Hypothalamus (tissue), 51 donors: Measurements from ENCODE around the gene USP12.
"Not testable (repeated sequence)": the region's sequence is repeated elsewhere in the genome, so short reads cannot be mapped to it uniquely, and the experiment has no call there.

Experiments used
- DNase-seq, 51 donors: peaks; one replicate each; lab custom pipeline; 2025; lab: John Stamatoyannopoulos, UW

USP12 gene

GRCh38 chr13:27081893-27082679 lies 89.5 kb downstream of the USP12 start:
- no peak for DNase-seq

GRCh38 chr13:27080018-27080948 lies 91.3 kb downstream of the USP12 start:
- DNase-seq = no peak

- DNase-seq = no peak
Observed at GRCh38 chr13:27079421-27079958, 92.1 kb downstream of the USP12 start.

- no peak for DNase-seq
Observed at GRCh38 chr13:27077451-27077850, 94.2 kb downstream of the USP12 start.

- no peak for DNase-seq
Observed at GRCh38 chr13:27076421-27076820, 95.2 kb downstream of the USP12 start.

- DNase-seq = no peak
Observed at GRCh38 chr13:27073186-27073585, 98.4 kb downstream of the USP12 start.

GRCh38 chr13:27066123-27066522 lies 105.5 kb downstream of the USP12 start:
- not testable (repeated sequence) for DNase-seq

GRCh38 chr13:27065582-27065981 lies 106.0 kb downstream of the USP12 start:
- DNase-seq = no peak

- no peak for DNase-seq
Observed at GRCh38 chr13:27064252-27064995, 107.2 kb downstream of the USP12 start.

GRCh38 chr13:27057817-27058216 lies 113.8 kb downstream of the USP12 start:
- no peak for DNase-seq

GRCh38 chr13:27055526-27055925 lies 116.1 kb downstream of the USP12 start:
- no peak for DNase-seq

- DNase-seq = no peak
Observed at GRCh38 chr13:27054760-27055159, 116.9 kb downstream of the USP12 start.

GRCh38 chr13:27053902-27054595 lies 117.6 kb downstream of the USP12 start:
- DNase-seq = peak in 1 of 51 donors; percentile 20

GRCh38 chr13:27053210-27053884 lies 118.3 kb downstream of the USP12 start:
- no peak for DNase-seq

- no peak for DNase-seq
Observed at GRCh38 chr13:27052551-27053208, 118.9 kb downstream of the USP12 start.

- DNase-seq = no peak
Observed at GRCh38 chr13:27047081-27047480, 124.5 kb downstream of the USP12 start.

- no peak for DNase-seq
Observed at GRCh38 chr13:27044837-27045570, 126.6 kb downstream of the USP12 start.

GRCh38 chr13:27043013-27043412 lies 128.6 kb downstream of the USP12 start:
- peak in 36 of 51 donors; percentile 9 to 81 (median 50) for DNase-seq
